ENCODE measurements around the gene C2. TPM values are rescaled to one million over a fixed set of nuclear protein-coding genes. Genes with fewer than 3 reads are reported as not detected.
"Not testable (repeated sequence)": the region's sequence is repeated elsewhere in the genome, so short reads cannot be mapped to it uniquely, and the experiment has no call there.

The C2 gene
- total and polyA plus RNA-seq, 2 experiments from 2014 or later, result 1.4 to 2.1 TPM

- Histone ChIP-seq H3K4me1 (ENCODE audit: insufficient read depth) (peaks cover 4% of the 10 kb centered on the region; the same call in 1 of the 2 replicates), H4K20me1 (ENCODE audit: insufficient read depth) (no peaks in the 10 kb centered on the region), H3K4me2 (ENCODE audit: unreplicated experiment) (no peak overlapping the region), H2AFZ (no peak overlapping the region), H3K9me3 (ENCODE audit: low read depth) (no peaks in the 10 kb centered on the region), H3K4me3 (no peak overlapping the region), H3K27me3 (replicated peaks; ENCODE audit: insufficient read depth) (no peaks in the 10 kb centered on the region), H3K9me2 (ENCODE audit: insufficient read depth) (no peaks in the 10 kb centered on the region), H3K27ac (no peak overlapping the region), H3K79me2 (ENCODE audit: insufficient read depth) (peaks cover 33% of the 10 kb centered on the region), H3K36me3 (ENCODE audit: low read depth) (peaks cover 11% of the 10 kb centered on the region; the same call in 1 of the 2 replicates), H3K9ac (no peak overlapping the region), H3F3A (ENCODE audit: insufficient read depth) (peaks cover 5% of the 10 kb centered on the region)
- WGBS, 2 experiments (ENCODE audit: low coverage in 1 of 2, low lambda C conversion rate in 2 of 2, missing lambda C conversion rate in 2 of 2), result 87 to 88% methylated on average over 12 of the region's 12 CpGs
- no peak for DNase-seq
- TF ChIP-seq EZH2 (IDR thresholded peaks at IDR 0.05; ENCODE audit: insufficient read depth, poor library complexity, severe bottlenecking), result no peak
- TF ChIP-seq EZH2phosphoT487 (IDR thresholded peaks at IDR 0.05; ENCODE audit: insufficient read depth, low read depth), result no peak
- in situ Hi-C loops (cut with MboI), result no loop called here
Measured at GRCh38 chr6:31977816-31978431, 50.4 kb downstream of the C2 start.

- no peaks in the 10 kb centered on the region for H4K20me1 ChIP-seq (ENCODE audit: insufficient read depth)
- no peak overlapping the region for H2AFZ ChIP-seq
- H3K79me2 ChIP-seq (ENCODE audit: insufficient read depth), result peaks cover 24% of the 10 kb centered on the region
- H3K27me3 ChIP-seq (replicated peaks; ENCODE audit: insufficient read depth), result no peaks in the 10 kb centered on the region
- no peaks in the 10 kb centered on the region for H3K4me1 ChIP-seq (ENCODE audit: insufficient read depth)
- H3K9me3 ChIP-seq (ENCODE audit: low read depth), result no peaks in the 10 kb centered on the region
- H3K9ac ChIP-seq, result no peak overlapping the region
- in situ Hi-C loops (cut with MboI), result no loop called here
- H3K9me2 ChIP-seq (ENCODE audit: insufficient read depth), result no peaks in the 10 kb centered on the region
- TF ChIP-seq EZH2 (IDR thresholded peaks at IDR 0.05; ENCODE audit: insufficient read depth, poor library complexity, severe bottlenecking) (no peak), EZH2phosphoT487 (IDR thresholded peaks at IDR 0.05; ENCODE audit: insufficient read depth, low read depth) (no peak)
- peaks cover 11% of the 10 kb centered on the region; the same call in 1 of the 2 replicates for H3K36me3 ChIP-seq (ENCODE audit: low read depth)
- WGBS, 2 experiments (ENCODE audit: low coverage in 1 of 2, low lambda C conversion rate in 2 of 2, missing lambda C conversion rate in 2 of 2), result 86 to 89% methylated on average over 5 of the region's 5 CpGs
- H3K27ac ChIP-seq, result no peak overlapping the region
- H3F3A ChIP-seq (ENCODE audit: insufficient read depth), result no peaks in the 10 kb centered on the region
- no peak for DNase-seq
- no peak overlapping the region for H3K4me3 ChIP-seq
- H3K4me2 ChIP-seq (ENCODE audit: unreplicated experiment), result no peak overlapping the region
Measured at GRCh38 chr6:31978831-31979230, 51.3 kb downstream of the C2 start.

GRCh38 chr6:31979238-31979898 lies 51.9 kb downstream of the C2 start:
- Histone ChIP-seq H3K79me2 (ENCODE audit: insufficient read depth) (peaks cover 19% of the 10 kb centered on the region), H3K4me1 (ENCODE audit: insufficient read depth) (no peaks in the 10 kb centered on the region), H3K4me2 (ENCODE audit: unreplicated experiment) (no peak overlapping the region), H4K20me1 (ENCODE audit: insufficient read depth) (no peaks in the 10 kb centered on the region), H3K9ac (no peak overlapping the region), H2AFZ (no peak overlapping the region), H3K36me3 (ENCODE audit: low read depth) (peaks cover 11% of the 10 kb centered on the region; the same call in 1 of the 2 replicates), H3F3A (ENCODE audit: insufficient read depth) (no peaks in the 10 kb centered on the region), H3K27me3 (replicated peaks; ENCODE audit: insufficient read depth) (no peaks in the 10 kb centered on the region), H3K4me3 (no peak overlapping the region), H3K9me2 (ENCODE audit: insufficient read depth) (no peaks in the 10 kb centered on the region), H3K9me3 (ENCODE audit: low read depth) (no peaks in the 10 kb centered on the region), H3K27ac (no peak overlapping the region)
- no peak for DNase-seq
- in situ Hi-C loops (cut with MboI), result no loop called here
- WGBS, 2 experiments (ENCODE audit: low coverage in 1 of 2, low lambda C conversion rate in 2 of 2, missing lambda C conversion rate in 2 of 2), result 97 to 100% methylated on average over 3 of the region's 3 CpGs
- TF ChIP-seq EZH2phosphoT487 (IDR thresholded peaks at IDR 0.05; ENCODE audit: insufficient read depth, low read depth), result no peak
- TF ChIP-seq EZH2 (IDR thresholded peaks at IDR 0.05; ENCODE audit: insufficient read depth, poor library complexity, severe bottlenecking), result no peak

- H4K20me1 ChIP-seq (ENCODE audit: insufficient read depth); H3K27ac ChIP-seq; H3K4me2 ChIP-seq (ENCODE audit: unreplicated experiment); H3K9ac ChIP-seq; H3K4me3 ChIP-seq; H3K9me3 ChIP-seq (ENCODE audit: low read depth); H3K79me2 ChIP-seq (ENCODE audit: insufficient read depth); H3F3A ChIP-seq (ENCODE audit: insufficient read depth); H3K27me3 ChIP-seq (replicated peaks; ENCODE audit: insufficient read depth); DNase-seq; in situ Hi-C loops (cut with MboI); H3K4me1 ChIP-seq (ENCODE audit: insufficient read depth); H2AFZ ChIP-seq; H3K9me2 ChIP-seq (ENCODE audit: insufficient read depth): not testable (repeated sequence)
- WGBS, 2 experiments (ENCODE audit: low coverage in 1 of 2, low lambda C conversion rate in 2 of 2, missing lambda C conversion rate in 2 of 2), result 90 to 94% methylated on average over 13 of the region's 13 CpGs
- H3K36me3 ChIP-seq (ENCODE audit: low read depth), result peaks cover 11% of the 10 kb centered on the region; the same call in 1 of the 2 replicates
Measured at GRCh38 chr6:31980195-31980876, 52.8 kb downstream of the C2 start.

GRCh38 chr6:31980998-31981397 lies 53.5 kb downstream of the C2 start:
- no CpG with 5 or more reads among the region's 5 CpGs for WGBS, 2 experiments (ENCODE audit: low coverage in 1 of 2, low lambda C conversion rate in 2 of 2, missing lambda C conversion rate in 2 of 2)

GRCh38 chr6:31981744-31982143 lies 54.2 kb downstream of the C2 start, which contains the start of gene C4A:
TSS of gene C4A (plus strand) at chr6:31982057. CDS start at chr6:31982108, 51 bp downstream.
- H4K20me1 ChIP-seq (ENCODE audit: insufficient read depth); in situ Hi-C loops (cut with MboI); H2AFZ ChIP-seq; H3K27me3 ChIP-seq (replicated peaks; ENCODE audit: insufficient read depth); H3K27ac ChIP-seq; H3K9me3 ChIP-seq (ENCODE audit: low read depth); H3K4me1 ChIP-seq (ENCODE audit: insufficient read depth); H3K4me3 ChIP-seq; H3F3A ChIP-seq (ENCODE audit: insufficient read depth); H3K79me2 ChIP-seq (ENCODE audit: insufficient read depth); H3K4me2 ChIP-seq (ENCODE audit: unreplicated experiment); H3K9ac ChIP-seq; DNase-seq; H3K9me2 ChIP-seq (ENCODE audit: insufficient read depth): not testable (repeated sequence)
- peaks cover 11% of the 10 kb centered on the region; the same call in 1 of the 2 replicates for H3K36me3 ChIP-seq (ENCODE audit: low read depth)
- WGBS, 2 experiments (ENCODE audit: low coverage in 1 of 2, low lambda C conversion rate in 2 of 2, missing lambda C conversion rate in 2 of 2), result no CpG with 5 or more reads among the region's 7 CpGs

More at GRCh38 chr6:31980998-31981397, 53.5 kb downstream of the C2 start:
- H3K4me1 ChIP-seq (ENCODE audit: insufficient read depth); H3K9ac ChIP-seq; H4K20me1 ChIP-seq (ENCODE audit: insufficient read depth); H3K9me3 ChIP-seq (ENCODE audit: low read depth); H3K79me2 ChIP-seq (ENCODE audit: insufficient read depth); in situ Hi-C loops (cut with MboI); H2AFZ ChIP-seq; H3K4me2 ChIP-seq (ENCODE audit: unreplicated experiment); H3K9me2 ChIP-seq (ENCODE audit: insufficient read depth); DNase-seq; H3K4me3 ChIP-seq; H3K27ac ChIP-seq; H3K27me3 ChIP-seq (replicated peaks; ENCODE audit: insufficient read depth); H3F3A ChIP-seq (ENCODE audit: insufficient read depth): not testable (repeated sequence)
- peaks cover 11% of the 10 kb centered on the region; the same call in 1 of the 2 replicates for H3K36me3 ChIP-seq (ENCODE audit: low read depth)
